Measurements from ENCODE around the gene LMAN2L.
"Not testable (repeated sequence)": the region's sequence is repeated elsewhere in the genome, so short reads cannot be mapped to it uniquely, and the experiment has no call there.

LMAN2L gene

DNA sequence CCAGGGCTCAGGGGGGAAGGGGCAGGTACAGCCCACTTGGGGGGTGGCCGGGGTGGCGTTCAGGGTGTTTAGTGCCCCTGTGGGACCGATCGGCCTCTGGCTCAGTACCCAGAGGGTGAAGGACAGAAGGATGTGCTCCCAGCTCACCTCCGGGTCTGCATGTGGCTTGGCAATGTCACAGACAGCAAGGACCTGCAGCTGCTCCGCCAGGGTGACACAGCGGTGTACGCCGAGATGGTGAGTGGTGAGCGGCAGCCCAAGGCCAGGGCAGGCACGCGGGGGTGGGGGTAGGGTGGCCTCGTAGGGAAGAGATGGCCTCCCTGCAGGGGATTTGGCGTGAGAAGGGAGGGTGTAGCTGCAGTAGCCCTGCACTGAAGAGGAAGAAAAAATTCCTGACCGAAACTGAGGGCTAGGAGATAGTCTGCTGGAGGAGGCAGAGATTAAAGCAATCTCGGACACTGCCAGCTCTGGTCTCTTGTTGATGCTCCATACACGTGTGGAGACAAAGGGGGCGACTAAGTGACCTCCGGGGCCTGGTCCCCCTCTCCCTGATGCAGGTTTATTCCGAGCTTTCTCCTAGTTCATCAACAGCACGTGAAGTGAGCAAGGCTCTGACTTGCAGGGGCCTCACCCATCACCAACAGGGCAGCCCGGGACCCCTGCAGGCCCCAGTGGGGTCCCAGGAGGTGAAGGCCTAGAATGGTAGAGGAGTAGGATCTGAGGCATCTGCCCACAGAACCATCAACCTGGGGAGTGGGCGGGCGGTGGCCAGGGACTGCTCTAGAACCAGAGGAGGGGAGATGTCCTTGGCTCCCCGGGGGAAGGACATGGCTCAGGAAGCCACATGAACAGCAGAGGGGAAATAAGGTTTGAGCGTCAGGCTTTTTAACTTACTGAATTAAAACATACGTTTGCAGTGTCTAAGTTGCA lies 51.9 kb downstream of the LMAN2L start:
- DNase-seq (ENCODE audit: low spot score): no peak

DNA sequence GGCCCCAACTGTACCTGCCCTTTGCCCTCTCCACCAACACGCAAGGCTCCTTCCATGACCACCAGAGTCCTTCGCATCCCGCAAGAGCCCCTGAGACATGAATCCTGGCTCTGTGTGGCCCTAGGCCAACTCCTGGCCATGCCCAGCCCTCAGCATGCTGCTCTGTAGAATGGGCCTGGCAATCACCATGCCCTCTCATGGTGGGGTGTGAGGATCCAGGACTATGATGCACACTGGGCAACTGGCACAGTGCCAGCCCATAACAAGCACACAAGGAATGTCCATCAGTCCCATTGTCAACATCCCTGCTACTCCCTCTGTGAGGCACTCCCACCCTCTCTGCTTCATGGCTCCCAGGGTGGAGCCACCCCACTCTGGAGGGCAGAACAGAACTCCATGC lies 52.6 kb downstream of the LMAN2L start:
- no peak for DNase-seq (ENCODE audit: low spot score)

DNA sequence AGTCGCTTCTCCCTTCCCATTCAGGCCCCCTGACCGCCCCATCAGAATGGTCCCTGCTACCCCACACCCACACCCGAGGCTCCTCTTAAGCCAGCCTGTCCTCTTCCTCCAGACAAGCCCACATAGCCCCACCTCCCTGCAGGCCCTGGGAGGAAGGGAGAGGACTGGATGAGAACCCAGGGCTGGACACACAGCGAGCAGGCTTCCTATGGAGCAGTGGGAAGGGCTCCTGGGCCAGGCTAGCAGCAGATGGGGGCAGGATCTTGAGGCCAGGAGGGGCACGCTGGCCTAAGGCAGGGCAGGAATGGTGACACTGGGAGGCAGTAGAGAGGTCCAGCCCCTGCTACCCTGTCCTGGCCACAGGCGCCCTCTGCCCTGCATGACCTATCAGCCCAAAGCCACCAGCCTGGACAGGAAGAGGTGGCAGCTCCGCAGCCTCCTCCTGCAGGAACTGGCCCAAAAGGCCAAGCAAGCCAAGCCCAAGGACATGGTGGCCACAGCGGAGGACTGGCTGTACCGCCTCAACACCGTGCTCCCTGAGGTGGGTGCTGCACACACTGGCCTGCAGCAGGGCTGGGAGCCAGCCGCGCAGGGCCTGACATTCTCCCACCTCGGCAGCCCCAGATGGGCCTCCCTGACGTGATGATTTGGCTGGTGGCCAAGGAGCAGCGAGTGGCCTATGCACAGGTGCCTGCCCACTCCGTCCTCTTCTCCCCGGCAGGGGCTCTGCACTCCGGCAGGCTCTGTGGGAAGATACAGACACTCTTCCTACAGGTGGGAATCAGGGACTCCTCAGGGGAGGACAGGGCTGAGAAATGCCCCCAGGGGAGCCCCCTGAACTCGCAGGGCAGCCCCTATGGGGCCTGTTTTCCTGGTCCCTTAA lies 54.0 kb downstream of the LMAN2L start:
- DNase-seq (ENCODE audit: low spot score): no peak

DNA sequence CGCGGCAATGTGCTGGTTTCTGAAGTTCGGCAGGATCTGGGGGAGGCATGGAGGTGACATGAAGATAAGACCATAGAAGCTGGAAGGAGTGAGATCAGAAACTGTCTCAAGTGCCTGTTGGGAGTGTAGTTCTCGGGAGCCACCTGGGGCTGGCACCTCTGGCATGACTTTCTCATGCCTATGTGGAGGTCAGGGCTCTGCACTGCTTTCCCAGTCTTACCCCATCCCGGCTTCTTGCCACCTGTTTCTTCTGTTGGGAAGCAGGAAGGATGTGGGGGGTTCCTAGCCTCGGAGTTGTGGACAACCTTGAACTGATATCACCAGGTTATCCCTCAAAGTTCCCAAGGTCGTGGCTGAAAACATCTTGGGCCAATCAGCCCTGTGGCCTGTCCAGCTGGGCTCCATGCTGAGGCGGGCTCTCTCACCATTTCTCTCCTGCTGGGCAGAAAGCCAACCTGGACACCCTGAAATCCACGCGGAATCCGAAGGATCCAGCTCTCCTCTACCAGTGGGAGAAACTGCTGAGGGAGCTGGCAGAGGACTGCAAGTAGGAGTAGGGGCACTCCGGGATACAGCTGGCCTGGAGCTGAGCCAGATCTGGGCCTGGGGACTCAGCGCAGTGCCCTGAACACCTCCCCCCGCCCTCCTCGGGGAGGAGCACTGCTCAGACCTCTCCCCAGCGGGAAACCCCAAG lies 54.8 kb downstream of the LMAN2L start:
- no peak for DNase-seq (ENCODE audit: low spot score)

DNA sequence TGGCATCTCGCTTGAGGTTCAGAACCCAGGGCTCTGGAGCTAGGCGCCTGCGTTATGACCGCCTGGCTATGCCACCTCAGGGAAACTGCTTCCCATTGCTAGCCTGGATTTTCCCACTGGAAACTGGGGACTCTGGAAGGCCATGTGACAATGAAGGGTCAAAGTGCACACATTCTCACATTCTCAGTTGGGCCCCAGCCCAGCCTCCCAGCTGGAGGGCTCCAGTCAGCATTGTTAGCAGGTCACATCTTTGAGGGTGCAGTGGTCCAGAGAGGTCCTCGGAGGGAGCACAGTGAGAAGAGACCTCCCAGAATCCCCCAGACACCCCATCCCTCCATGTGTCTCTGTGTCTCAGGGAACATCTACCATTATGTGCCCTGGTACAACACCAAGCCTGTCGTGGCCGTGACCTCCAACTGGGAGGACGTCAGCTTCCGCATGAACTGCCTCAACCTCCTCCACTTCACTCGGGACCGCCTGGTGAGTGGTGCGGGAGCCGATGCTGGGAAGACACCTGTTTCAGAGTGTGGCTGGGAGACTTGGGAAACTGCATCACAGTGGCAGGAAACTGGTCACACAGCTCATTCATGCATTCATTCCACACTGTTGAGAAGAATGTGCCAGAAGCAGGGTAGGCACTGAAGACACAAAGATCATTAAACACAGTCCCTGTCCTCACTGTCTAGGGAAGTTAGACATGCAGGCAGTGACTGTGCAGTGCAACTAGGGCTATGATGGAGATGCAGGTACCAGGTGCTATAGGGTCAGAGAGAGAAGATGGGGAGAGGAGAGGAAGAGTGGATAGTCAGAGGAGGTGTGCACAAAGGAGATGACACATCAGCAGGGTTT lies 55.7 kb downstream of the LMAN2L start:
- no peak for DNase-seq (ENCODE audit: low spot score)

DNA sequence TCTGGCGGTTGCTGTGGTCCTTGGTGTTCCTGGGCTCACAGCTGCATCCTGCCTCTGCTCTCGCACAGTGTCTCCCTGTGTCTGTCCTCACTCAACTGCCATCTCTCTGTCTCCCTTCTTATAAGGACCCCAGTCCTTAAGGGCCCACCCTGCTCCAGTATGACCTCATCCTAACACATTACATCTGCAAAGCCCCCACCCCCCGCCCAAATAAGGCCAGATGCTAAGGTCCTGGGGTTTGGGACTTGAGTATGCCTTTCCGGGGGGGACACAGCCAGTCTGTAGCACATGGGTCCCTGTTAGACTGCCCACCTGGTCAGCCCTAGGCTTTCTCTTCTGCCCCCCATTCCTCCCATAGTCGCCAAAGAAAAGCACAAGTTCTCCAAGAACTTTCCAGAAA lies 56.6 kb downstream of the LMAN2L start:
- no peak for DNase-seq (ENCODE audit: low spot score)

DNA sequence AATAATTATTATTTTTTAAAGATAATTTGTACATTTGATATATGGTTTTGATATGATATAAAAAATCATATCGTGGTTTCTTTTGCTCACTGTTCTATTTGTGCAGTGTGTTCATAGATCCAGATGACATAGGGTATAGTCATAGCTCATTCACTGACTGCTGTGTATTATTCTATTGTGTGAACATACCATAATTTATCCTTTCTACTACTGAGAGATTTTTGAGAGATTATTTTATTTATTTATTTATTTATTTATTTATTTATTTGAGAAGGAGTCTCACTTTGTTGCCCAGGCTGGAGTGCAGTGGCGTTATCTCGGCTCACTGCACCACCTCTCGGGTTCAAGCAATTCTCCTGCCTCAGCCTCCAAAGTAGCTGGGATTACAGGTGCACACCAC lies 58.3 kb downstream of the LMAN2L start:
- DNase-seq (ENCODE audit: low spot score): no peak

DNA sequence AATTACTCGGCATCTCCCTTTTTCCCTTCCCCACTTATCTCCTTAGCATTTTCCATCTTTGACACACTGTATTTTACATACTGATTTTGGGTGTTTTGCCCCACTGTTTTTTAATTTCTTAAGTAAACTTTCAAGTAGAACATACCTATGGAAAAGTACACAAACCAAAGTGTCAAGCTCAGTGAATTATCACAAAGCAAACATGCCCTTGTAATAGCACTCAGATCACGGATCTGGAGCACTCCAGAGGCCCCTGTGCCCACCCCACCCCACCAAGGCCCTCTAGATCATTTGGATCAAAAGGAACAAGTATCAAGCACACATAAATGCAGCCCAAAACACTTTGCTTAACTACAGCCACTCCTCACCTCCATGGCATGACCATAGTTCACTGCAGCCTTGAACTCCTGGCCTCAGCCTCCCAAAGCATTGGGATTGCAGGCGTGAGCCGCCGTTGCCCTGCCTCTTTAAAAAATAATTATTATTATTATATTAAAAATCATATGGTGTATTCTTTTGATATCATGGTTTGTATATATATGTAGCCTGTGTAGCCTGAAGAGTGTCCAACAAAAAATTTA lies 59.2 kb downstream of the LMAN2L start:
- DNase-seq (ENCODE audit: low spot score): no peak

DNA sequence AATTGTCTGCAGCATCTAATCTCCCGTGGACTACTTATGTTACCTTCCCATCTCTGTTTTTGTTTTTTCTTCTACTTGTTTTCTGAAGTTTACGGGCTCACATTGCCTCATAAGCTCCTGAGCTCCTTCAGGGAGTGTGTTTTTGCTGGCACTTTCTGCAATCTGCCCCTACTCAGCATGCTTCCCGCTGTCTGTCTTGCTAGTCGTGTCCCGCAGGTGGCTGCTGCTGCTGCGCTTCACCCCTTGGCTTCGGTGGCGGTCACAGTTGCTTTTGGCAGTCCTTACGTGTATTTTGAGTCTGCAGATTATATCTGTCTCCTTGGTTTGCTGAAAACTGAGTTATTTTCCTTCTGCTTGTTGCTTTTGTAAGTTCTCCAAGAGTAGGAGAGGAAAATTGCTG lies 60.0 kb downstream of the LMAN2L start:
- DNase-seq (ENCODE audit: low spot score): no peak

DNA sequence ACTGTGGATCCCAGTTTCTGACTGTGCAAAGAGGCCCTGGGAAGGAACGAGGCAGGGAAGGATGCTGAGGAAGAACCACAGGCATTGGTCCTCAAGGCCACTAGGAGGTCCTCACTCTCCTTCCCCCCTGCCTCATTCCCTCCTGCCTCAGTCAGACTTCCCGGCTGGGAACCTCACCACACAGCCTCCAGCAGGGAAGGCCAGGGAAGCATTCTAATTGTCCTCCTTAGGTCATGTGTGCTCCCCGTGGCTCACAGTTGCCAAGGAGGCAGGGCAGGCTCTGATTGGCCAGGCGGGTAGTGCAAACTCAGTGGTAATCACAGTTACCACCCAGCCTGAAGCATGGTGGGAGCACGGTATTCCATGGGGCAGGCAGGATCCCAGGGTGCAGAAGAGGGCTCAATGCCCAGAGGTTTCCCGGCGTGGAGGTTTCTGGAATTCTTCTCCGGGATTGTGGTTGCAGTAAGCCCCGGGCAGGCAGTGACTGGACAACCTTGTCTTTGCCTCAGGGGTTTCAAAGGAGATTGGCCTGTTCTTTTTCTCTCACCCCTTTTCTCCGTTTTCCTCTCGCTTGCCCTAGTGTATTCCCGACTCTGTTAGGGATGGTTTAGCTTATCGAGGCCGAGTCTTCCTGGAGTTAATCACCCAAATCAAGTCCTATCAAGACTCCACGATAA lies 70.2 kb downstream of the LMAN2L start:
- no peak for DNase-seq (ENCODE audit: low spot score)

DNA sequence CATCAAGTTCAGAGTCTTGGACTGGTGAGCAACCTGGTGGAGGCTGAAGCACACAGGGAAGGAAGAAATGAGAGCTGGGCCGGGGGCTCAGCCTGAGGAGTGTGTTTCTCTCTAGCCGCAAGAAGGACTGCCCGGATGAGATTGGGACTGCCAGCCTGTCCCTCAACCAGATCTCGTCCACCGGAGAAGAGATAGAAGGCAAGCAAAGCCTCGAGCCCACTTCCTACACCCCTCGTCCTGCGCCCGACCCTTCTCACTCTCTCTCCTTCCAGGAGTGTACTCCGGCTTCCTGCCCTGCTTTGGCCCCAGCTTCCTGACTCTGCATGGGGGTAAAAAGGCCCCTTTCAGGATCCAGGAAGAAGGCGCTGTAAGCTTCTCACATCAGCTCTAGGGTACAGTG lies 71.1 kb downstream of the LMAN2L start:
- DNase-seq (ENCODE audit: low spot score): no peak

DNA sequence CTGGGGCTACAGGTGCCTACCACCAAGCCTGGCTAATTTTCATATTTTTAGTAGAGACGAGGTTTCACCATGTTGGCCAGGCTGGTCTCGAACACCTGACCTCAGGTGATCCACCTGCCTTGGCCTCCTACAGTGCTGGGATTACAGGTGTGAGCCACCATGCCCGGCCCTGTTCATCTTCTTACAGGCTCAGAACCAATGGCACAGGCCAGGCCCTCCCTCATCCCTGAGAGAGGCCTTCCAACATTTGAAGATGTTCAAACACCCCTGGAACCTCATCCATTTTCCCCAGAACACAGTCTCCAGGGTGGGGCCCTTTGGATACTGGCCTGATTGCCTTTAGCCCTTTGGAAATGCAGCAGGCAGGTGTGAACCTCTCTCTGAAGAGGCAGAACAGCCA lies 74.1 kb downstream of the LMAN2L start:
- not testable (repeated sequence) for DNase-seq (ENCODE audit: low spot score)

DNA sequence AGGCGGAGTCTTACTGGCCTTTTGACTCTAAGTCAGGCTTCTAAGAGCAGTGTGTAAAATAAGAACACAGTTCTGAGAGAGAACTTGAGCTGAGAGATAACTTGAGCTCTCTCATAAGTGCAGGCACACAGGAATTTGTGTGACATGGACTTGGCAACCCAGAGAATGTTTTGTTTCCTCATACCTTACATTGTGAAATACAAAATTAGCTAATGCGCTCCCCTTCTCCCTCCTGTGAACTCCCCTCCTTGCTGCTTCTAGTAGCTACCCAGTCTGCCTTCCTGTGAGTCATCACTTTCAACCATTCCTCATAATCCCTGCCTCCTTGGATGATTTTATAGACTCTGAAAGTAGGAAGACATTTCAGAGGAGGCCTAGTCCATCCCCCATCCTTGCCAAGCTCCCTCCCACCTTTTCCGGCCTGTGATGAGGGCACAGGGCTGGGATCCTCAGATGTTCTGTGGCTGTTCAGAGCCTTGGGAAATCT lies 74.7 kb downstream of the LMAN2L start:
- DNase-seq (ENCODE audit: low spot score): peak; percentile 31

DNA sequence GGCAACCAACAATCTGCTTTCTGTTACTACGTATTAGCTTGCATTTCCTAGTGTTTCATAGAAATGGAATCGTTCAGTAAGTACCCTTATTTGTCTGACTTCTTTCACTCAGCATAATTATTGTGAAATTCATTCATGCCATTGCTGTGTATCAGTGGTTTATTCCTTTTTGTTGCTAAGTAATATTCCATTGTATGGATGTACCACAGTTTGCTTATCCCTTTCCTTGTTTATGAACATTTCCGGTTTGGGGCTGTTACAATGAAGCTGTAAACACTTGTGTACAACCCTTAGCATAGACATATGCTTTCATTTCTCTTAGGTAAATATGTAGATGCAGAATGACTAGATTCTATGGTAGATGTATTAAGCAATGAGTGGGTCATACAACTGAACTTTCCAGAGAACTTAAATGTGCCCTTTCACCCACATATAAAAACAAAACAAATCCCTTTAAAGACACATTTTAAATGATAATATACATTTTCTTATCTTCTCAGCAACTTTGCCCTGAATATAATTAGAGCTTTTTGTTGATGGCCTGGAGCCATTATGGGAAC lies 75.4 kb downstream of the LMAN2L start:
- DNase-seq (ENCODE audit: low spot score): no peak

DNA sequence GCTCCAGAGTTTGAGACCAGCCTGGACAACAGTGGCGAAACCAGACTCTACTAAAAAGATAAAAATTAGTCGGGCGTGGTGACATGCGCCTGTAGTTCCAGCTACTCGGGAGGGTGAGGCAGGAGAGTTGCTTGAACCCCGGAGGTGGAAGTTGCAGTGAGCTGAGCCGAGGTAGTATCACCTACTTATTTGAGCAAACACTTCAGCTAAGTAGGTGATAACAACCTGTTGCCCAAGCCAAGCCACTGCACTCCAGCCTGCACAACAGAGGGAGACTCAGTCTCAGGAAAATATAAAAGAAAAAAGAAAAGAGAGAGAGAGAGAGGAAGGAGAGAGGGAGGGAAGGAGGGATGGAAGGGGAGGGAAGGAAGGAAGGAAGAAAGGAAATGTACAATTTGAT lies 76.0 kb downstream of the LMAN2L start:
- DNase-seq (ENCODE audit: low spot score): no peak

DNA sequence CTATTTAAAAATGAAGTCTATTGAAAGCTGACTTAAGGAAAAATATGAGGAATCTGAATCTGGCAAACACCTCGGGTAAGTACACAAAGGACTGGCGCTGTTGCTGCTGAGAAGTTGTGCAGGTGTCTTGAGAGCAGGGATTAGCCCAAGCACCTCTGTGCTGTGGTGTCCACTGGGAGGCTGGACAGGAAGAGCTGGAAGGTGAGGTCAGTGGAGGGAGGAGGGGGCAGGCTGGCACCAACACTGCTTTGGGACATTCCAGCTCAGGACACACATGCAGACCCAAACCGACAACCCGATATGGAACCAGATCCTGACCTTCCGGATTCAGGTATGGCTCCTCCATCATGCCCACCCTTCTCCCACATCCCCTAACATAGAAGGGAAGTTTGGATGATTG lies 76.7 kb downstream of the LMAN2L start:
- DNase-seq (ENCODE audit: low spot score): no peak

DNA sequence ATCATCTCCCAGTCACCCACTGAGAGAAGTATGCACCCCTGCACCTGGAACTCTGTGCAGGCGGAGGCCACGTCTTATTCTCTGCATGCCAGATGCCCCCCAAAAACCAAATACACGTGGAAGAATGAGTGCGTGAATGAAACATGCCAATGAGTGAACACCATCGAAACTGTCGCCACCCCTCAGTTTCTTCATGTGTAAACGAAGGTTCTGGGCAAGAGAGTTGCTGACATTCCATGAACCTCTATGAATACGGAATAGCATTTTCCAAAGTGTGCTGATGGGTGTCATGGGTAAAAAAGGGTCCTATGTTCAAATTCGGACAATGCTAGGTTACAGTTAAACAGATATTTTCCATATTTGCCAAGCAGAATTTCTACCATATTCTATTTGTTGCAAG lies 77.5 kb downstream of the LMAN2L start:
- DNase-seq (ENCODE audit: low spot score): no peak

DNA sequence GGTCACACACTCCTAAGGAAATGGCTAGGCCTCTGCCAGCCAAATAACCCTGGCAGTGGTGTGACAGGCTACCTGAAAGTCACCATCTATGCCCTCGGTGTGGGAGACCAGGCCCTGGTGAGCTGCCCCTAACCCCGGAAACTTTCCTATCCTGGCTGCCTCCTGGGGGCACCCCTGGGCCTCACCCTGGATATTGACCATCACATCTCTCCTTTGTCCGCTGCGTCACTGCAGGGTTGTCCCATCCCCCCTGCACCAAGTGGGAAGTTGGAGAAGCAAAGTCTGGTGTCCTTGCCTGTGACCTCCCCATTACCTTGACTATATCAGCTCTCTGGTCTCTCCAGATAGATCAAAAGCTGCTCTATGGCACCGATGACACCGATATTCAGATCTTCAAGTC lies 78.5 kb downstream of the LMAN2L start:
- no peak for DNase-seq (ENCODE audit: low spot score)

DNA sequence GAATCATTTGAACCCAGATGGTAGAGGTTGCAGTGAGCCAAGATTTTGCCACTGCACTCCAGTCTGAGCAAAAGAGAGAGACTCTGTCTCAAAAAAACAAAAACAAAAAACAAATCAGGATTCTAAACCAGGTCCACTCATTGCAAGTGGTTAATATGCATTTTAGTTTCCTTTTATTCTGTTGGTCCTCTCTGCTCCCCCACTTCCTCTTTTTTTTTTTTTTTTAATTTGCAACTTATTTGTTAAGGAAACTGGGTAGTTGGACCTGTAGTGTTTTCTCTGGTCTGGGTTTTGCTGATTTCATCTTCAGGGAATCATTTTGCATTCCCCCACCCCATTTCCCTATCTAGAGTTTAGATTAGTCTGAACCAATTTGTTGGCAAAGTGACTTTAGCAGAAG lies 83.3 kb downstream of the LMAN2L start:
- DNase-seq (ENCODE audit: low spot score): no peak
